Measurements from ENCODE around the gene AJUBA.

DNA sequence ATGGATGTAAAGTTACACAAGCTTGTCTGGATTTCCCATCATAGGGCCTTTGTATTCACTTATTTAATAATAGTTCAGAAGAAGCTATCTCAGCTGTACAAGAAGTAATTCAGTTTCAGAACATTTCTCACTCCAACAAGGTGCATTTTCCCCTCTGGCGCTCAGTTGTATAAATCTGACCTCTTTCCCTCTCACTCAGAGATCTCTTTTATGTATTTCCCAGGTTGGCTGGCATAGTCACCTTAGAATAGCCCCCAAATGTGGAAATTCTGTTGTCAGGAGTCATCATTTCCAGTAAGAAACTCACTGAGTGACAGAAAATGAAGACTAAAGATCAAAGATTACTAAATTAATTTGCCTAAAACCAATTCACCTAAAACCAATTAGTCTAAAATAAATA, 11.2 kb downstream of the AJUBA start:
- TF ChIP-seq, protein P1, sequence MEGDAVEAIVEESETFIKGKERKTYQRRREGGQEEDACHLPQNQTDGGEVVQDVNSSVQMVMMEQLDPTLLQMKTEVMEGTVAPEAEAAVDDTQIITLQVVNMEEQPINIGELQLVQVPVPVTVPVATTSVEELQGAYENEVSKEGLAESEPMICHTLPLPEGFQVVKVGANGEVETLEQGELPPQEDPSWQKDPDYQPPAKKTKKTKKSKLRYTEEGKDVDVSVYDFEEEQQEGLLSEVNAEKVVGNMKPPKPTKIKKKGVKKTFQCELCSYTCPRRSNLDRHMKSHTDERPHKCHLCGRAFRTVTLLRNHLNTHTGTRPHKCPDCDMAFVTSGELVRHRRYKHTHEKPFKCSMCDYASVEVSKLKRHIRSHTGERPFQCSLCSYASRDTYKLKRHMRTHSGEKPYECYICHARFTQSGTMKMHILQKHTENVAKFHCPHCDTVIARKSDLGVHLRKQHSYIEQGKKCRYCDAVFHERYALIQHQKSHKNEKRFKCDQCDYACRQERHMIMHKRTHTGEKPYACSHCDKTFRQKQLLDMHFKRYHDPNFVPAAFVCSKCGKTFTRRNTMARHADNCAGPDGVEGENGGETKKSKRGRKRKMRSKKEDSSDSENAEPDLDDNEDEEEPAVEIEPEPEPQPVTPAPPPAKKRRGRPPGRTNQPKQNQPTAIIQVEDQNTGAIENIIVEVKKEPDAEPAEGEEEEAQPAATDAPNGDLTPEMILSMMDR (IDR thresholded peaks at IDR 0.05): no peak
- TF ChIP-seq POLR2AphosphoS5 (IDR thresholded peaks at IDR 0.05): no peak

All from prostate gland (tissue), 2 donors.